GM18517 (cell line): Measurements from ENCODE around the gene WDR86.

Experiments used
- ATAC-seq: cut with Tn5 transposase; IDR thresholded peaks from one replicate; pipeline ENCODE4 v1.9.1; 2021; ENCODE audit warnings: mild to moderate bottlenecking, moderate library complexity; ENCODE audit not compliant: unreplicated experiment

The WDR86 gene

DNA sequence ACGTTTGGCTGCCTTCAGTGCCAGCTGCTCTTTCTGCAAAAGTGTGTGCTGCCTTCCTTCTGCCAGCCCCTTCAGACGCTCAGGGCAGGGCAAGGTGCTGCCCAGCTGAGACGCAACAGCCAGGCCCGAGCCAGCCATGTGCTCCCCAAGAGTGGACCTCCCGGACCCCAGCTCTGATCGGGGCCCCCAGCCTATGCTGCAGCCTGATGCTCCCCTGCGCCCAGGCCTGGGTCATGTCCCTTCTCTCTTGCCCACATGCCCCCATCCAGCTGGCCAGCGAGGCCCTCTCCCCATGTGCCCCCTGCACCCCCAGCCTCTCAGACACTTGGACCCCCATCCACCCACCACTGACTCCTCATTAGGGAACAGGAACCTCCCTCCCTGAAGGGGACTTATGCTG lies 17.8 kb downstream of the WDR86 start:
- no peak for ATAC-seq

DNA sequence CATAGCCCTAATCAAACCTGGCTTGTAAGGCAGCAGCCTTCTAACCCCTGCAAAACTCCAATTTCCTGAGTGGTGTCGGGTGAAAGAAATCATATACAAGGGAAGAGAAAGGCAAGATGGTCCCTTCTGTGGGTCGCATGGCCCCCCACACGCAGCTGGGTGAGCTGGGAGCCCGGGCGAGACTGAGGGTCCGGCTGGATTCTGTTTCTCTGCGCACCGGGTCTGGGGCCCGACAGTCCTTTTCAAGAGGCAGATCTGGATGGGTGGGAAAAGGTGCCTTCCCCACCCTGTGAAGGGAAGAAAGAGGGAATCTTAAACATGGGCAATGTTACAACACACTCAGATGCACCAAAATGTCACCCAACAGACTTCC lies 18.5 kb downstream of the WDR86 start:
- no peak for ATAC-seq

DNA sequence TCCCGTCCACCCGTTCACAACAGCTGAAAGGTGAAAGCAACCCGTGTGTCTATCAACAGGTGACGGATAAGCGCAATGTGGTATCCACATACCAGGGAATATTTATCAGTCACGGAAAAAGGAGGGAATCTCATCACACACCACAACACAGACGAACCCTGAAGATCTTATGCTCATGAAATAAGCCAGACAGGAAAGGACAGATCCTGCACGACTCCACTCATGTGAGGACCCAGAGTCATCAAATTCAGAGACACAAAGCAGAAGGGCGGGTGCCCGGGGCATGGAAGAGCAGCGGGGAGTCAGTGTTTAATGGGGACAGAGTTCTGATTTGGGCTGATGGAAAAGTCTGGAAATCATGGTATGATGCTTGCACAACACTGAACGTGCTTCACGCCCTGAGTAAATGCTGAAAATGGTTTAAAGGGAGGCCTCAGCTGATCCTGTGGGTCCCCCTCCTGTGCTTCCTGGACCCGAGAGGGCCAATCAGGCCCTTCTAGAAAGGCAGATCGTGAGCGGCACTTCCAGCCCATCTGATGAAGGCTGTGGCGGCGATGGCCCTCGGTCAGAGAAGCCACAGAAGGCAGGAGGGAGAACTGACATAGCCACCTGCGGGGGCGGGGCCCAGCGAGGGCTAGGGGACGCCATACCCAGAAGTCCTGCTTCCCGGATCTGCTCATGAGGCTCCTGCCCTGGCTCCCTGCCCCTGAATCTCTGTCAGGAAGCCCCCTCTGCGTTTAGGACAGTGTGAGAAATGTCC lies 19.1 kb downstream of the WDR86 start:
- ATAC-seq = no peak

DNA sequence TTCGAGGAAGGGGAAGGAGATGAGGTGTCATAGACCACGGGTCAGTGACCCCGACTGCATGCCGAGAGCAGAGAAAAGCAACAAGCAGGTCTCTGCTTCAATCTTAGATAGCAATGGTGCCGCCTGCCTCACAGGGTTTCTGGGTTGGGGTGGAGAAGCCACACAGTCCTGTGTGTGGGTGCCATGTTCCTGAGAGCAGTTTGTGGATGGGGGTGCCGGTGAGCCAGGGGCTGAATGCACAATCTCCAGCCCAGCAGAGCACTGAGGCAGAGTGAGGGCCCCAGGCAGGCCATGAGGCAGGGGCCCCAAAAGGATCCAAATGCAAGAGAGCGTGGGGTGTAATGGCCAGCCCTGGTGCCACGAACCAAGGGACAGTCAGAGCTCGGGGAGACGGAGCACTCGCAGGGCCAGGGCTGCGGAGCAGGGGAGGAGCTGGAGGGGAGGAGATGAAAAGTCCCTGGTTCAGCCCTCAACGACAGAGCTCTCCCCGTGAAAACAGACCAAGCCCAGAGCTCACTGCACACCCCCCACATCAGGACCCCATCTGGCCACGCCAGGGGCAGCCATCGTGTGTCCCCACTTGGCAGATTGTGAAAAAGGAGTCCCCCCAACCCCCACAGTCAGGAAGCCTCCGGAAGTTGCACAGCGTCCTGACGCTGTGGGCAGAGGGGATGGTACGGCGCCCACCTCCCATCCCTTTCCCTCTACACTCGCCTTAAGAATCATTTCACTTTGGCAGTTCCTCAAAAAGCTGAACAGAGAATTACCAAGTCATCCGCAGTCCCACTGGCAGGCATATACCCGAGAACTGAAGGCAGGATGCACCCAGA lies 19.9 kb downstream of the WDR86 start:
- no peak for ATAC-seq

DNA sequence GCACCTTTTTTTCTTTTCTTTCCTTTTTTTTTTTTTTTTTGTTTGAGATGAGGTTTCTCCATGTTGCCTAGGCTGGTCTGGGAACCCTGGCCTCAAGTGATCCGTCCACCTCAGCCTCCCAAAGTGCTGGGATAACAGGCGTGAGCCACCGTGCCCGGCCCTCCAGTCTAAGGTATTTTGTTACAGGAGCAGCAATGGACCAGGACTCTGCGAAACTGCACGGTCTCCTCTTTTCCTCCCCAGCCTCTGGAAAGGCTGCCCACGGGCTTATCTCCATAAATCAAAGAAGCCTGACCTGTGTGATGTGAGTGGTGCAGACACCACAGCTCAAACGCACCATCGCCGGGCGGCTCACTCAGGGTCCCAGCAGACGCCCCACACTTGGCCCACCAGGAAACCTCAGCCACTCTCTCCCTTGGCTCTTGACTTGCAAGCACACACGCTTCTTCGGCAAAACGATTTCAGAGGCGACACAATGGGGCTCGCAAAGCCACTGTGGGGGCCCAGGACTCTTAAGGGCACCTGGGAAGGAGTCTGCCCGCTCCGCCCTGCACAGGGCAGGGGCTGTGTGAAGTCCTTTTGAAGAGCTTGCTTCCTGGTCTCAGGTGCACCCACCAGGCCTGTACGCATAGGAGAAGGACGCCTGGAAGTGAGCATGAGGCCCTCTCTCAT lies 20.6 kb downstream of the WDR86 start:
- ATAC-seq = no peak

DNA sequence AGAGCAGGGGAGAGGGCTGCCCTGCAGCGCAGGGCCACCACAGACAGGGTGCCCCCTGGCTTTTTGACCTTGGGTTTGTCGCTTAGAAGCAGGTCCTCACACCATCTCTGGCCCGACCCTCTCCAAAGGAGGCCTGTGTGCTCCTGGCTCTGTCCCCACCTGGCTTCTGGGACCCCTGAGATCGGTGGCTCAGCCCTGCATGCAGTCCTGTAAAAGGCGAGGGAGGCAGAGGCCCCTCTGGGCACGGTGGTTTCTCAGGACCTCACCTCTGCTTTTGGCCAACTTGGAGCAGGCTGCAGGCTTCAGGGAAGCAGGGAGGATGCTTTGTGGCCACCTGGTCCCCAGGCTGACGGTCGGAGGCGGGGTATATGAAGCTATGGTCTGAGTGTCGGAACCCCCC lies 21.4 kb downstream of the WDR86 start:
- ATAC-seq = no peak

DNA sequence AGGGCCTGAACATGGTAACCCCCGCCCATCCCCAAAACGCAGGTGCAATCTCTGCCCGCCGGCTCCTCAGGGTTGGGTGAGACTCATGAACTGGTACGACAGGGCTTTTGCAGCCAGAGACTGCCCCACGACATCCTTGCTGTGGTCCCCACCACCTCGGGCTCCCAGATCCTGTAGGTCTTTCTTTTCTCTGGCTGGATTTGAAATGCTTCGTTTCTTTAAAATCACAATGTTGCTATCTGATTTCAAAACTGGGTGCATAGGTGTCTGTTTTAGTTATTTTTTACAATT lies 21.9 kb downstream of the WDR86 start:
- ATAC-seq = no peak

DNA sequence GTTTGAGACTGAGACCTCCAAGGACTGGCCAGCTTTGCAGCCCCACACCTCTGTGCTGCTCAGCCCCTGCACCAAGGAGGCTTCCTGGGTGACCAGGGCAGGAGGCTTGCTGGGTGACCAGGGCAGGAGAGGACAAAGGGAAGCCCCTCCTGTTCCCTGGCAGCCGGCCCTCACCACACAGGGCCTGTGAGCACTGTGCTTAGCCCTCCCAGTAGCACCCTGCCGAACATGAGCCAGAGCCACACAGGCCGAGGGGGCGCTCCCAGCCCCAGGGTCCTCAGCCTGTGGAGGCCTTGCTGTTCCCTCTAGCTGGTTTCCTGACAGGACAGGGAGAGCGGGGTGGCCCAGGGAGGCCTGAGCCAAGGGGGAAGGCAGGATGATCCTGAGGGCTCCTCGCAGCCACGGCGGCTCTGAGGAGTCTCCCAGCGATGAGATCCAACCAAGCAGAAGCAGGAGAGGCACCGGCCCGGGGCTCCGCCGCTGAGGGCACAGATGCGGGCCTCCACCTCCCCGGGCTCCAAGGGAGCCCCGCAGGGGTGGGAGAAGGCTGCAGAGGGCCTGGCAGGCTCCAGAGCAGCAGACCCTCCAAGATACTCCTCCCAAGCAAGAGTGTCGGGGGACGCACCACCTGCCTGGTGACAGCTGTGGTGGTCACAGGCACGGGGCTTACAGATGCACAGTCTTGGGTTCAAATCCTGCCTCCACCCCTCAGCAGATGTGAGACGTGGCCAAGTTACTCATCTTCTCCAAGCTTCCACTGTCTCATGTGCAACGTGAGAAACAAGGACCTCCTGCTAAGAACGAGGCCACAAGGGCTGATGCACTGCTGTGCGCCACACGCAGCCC lies 22.5 kb downstream of the WDR86 start:
- ATAC-seq = no peak

DNA sequence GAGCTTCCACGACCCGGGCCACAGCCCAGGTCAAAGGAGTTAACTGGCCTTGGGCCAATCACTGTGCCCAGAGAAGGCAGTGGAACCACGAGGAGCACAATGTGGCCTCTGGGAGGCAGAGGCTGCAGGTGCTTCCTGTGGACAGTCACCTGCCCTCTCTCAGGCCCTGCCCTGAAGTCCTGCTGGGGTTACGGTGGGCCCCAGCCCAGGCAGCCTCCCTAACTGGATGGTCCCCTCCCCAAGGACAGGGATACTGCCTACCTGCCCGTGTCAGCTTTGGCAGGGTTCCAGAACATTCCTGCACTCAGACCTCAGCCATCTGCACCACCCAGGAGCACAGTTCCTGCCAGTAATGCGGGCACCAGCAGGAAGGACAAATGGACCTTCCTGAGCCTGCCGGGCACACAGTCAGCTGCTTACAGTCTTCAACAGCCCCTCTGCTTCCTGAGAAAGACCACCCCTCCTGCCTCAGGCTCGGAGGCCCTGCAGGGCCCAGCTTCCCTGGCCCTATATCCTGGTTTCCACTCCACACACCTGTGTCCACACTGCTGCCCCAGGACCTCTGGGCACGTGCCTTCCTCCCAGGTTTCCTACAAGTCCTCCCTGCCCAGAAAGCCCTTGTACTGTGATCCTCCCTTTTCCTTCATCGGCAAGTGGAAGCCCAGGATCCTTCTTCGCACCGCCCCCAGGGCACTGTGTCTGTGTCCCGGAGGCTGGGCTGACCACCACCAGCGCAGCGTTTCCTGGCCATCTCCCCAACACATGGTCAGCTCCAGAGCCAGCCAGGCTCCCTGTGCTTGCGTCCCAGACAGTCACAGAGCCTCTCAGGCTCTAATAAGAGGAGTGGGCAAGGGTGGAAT lies 23.3 kb downstream of the WDR86 start:
- no peak for ATAC-seq

DNA sequence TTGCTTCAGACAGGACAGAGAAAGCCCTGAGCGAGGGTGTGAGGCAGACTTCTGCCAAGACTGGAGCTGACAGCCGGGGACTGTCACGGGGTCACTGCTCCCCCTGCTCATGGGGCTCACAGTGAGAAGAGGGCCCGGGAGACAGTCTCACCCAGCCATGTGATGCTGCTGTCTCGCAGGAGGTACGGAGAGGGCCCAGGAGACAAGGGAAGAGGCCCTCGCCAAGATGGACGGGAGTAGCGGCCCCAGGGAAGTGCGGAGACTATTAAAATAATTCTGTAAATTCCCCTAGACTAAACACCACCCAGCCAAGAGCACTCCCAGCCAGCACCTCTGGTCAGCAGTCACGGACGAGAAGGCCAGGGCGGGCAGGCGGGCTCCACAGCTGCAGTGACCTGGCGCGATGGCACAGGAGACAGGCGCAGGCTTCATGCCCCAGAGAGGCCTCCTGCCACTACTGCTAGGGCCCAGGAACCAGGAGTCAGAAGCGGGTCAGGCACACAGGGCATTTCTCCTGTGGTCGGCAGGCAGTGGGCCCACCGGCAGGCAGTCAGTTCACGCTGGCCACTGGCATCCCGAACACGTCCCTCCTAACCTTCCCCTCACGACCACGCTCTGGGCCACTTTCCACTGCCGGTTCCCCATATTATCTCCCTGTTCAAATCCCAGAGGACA lies 24.1 kb downstream of the WDR86 start:
- ATAC-seq = no peak

DNA sequence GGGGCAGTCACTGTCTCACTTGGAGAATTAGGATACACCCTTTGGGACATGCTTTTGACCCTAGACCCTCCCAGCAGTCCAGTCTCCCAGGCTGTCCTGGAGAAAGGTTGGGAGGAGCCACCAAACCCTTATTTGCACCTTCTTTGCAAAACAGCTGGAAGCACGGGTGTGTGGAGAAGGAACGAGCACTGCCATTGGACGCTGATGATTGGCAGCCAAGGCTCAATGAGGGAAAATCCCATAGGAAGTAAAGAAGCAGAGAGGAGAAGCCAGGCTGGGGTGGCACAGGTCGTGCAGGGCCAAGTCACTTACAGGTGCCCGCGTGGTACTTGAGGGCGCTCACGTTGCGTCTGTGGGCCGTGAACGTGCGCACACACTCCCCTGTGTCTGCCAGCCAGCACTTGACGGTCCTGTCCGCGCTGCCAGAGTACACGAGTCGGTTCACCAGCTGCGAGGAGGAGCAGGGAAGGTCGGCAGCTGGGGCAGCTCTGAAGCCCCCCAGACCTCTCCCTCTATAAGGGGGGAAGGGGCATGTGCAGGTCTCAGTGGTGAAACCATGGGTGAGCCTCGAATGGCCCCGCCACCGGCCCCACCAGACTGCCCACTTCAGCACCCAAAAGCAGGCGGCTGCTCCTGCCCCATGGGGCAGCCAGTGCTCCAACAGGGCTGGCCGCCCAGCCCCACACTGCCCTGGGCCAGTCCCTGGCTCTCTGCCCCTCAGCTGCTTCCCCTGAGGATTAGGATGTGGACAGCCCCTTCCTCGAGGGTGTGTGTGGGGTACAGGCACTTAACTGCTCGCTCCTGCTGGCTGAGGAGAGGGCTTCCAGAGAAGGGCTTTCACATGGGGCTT lies 24.8 kb downstream of the WDR86 start:
- no peak for ATAC-seq

DNA sequence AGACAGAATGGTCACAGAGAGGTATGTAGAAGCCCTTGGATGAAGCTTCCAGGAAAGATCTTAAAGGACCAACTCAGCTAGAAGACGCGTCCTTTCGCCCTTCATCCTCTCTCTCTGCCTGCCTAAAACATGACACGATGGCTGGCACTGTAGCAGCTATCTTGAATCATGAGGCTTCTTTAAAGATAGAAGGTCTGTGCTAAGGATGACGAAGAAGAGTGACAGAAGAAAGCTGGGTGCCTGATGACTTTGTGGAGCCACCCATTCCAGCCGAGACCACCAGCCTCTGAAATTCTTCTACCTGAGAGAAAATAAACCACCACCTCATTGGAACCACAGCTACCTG lies 25.5 kb downstream of the WDR86 start:
- ATAC-seq = no peak

DNA sequence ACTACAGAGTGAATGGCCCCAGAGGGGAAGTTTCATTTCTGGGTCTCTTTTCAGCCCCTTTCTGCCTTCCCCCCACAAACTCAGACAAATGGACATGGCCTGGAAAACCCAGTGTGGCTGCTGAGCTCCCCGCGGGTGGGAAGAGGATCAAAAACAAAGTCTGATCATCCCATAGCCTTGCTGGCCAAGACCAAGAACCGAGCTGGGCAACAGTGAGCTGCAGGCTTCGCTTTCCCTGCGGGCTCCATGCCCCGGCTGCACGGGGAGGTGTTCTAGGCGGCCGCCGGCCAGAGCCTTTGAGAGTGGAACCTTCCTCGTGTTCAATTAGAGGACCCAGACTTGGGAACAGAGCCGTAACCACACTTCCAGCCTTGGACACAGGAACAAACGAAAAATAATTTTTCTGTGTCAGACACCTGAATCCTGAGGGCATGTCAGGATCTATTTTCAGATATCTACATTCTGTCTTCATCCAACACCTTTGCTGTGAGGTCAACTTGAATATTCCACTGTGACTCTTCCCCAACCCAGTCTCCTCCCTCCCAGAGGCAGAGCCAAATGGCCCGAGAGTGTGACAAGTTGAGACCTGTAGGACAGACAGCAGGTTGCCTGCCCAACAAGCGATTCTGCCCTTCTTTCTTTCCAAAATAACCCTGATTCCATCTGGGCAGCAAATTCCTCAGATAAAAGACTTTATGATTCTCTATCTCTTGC lies 26.0 kb downstream of the WDR86 start:
- no peak for ATAC-seq

DNA sequence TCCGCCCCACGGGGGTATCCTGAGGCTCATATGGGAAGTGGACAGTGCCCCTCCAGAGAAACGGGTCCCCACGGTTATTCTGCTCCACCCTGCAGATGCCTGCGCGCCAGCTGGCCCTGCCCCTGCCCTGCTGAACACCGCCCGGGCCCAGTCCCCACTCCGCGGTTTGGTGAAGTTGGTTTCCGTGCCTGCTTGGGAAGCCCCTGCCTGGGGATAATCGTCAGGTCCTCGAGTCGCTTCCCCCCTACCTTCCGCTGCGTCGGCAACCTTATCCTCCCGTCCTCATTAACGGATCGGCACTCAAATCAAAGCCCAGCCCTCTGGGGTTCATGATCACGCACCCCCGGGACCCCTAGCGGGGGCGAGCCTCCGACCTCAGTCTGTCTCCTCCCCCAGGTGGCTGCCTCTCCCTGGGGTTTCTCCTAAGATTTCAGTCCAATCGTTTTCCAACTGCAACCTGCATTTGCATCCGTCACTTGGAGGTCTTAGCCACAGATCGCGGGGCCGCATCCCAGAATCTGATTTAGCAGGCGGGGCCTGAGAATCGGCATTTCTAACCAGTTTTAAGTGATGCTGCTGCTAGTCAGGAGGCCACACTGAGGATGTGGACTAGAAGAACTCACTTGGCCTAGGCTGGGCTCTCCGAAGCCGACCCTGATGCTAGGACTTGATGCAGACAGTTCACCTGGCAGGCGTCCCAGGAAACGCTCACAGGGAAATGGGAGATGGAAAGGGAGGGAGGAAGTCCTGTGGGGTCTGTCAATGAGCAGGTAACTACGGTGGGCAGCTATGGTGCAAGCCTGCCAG lies 27.6 kb downstream of the WDR86 start:
- no peak for ATAC-seq

DNA sequence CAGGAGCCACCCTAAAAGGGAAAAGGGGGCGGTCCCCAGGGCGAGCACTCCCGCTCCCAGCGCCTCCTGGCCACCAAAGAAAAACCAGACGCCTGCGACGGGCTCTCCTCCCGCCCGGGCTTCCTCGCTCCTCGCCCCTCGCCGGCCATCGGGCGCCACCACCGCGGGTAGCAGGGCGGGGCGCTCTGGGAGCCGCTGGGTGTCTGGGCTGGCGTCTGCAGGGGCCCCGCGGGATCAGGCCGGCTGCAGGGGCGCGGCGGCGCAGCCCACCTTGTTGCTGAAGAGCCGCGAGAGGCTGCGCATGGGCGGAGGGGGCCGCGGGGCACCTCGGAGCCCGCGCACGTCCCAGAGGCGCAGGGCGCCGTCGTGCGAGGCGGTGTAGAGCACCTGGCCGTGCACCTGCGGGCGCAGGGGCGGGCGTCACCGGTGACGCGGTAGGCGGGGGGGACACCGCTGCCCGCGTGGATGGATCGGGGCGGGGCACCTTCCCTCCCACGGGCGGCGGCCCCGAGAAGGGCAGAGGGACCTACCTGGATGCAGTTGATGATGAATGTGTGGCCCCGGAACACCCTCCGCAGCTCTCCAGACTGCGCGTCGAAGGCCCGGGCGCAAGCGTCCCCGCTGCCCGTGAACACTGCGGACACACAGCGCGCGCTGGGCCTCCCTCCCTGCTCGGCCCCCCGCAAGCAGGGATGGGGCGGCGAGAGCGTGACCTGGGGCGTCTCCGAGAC lies 28.3 kb downstream of the WDR86 start:
- ATAC-seq = no peak

DNA sequence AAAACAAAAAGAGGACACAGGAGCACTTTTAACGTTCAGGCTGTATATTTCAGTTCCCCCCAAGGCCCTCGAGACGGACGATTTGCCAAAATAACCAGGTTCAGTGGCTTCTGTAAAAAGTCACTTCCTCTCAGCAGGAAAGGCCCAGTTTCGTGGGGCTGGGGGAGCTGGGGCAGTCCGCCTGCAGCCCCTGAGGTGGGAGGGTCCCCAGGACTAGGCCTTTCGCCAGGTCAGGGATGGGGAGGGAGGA lies 28.8 kb downstream of the WDR86 start:
- no peak for ATAC-seq
